Activated B cell treated with CpG ODN at 0.5 μM for 24 hours (primary cell): Measurements from ENCODE around the gene RPRD2. TPM values are rescaled to one million over a fixed set of nuclear protein-coding genes. Genes with fewer than 3 reads are reported as not detected.
"Not testable (repeated sequence)": the region's sequence is repeated elsewhere in the genome, so short reads cannot be mapped to it uniquely, and the experiment has no call there.

Experiments used
- ATAC-seq: fragments of 200-7000 bp; cut with Tn5 transposase; one replicate; pipeline ENCODE4 v1.10.0; 2021; ENCODE audit warnings: low read depth, mild to moderate bottlenecking, moderate library complexity
- CTCF ChIA-PET: fragments of 350-600 bp; sonication (Branson Sonifier 250); formaldehyde crosslinking; loops from one replicate; lab custom pipeline; 2021; ENCODE audit warnings: antibody characterized with exemption; lab: Charles Lee
- POLR2A ChIA-PET: fragments of 350-600 bp; sonication (Branson Sonifier 250); formaldehyde crosslinking; loops from one replicate; lab custom pipeline; 2021; ENCODE audit warnings: antibody characterized with exemption; lab: Charles Lee
- DNase-seq: peaks from one replicate; pipeline ENCODE4 v3.0.0; 2022
- H3K27ac Mint-ChIP-seq: one replicate; pipeline ENCODE4 v1.8.0; 2020; ENCODE audit warnings: mixed read lengths
- H3K27me3 Mint-ChIP-seq: one replicate; pipeline ENCODE4 v1.8.0; 2021; ENCODE audit warnings: mixed read lengths
- H3K36me3 Mint-ChIP-seq: one replicate; pipeline ENCODE4 v1.8.0; 2021; ENCODE audit warnings: low read depth, mixed read lengths
- H3K4me1 Mint-ChIP-seq: one replicate; pipeline ENCODE4 v1.8.0; 2021; ENCODE audit warnings: mixed read lengths
- H3K4me3 Mint-ChIP-seq: one replicate; pipeline ENCODE4 v1.8.0; 2020; ENCODE audit warnings: mild to moderate bottlenecking, mixed read lengths
- H3K9me3 Mint-ChIP-seq: one replicate; pipeline ENCODE4 v1.8.0; 2020; ENCODE audit warnings: mixed read lengths
- CTCF ChIP-seq: fragments of 200-600 bp; IDR thresholded peaks from one replicate; pipeline ENCODE4 v1.8.0; 2022; ENCODE audit warnings: antibody characterized with exemption, mild to moderate bottlenecking
- intact Hi-C: fragments of 100-400 bp; cut with micrococcal nuclease; formaldehyde crosslinking; loops from one replicate; pipeline ENCODE4 v1.15.1; 2024
- total RNA-seq: library from RNA; stranded (reverse); gene quantifications from 2 replicates; pipeline ENCODE4 v1.2.3, GENCODE V29; 2022

The RPRD2 gene
- total RNA-seq, result 27.1 and 28.6 TPM in 2 replicates

- Mint-ChIP-seq H3K4me3 (peak within 1 kb of the TSS; percentile 95), H3K4me1 (peaks cover 37% of the 10 kb centered on the region), H3K27ac (peak within 1 kb of the TSS; percentile 98), H3K36me3 (peaks cover 27% of the 10 kb centered on the region), H3K27me3 (no peaks in the 10 kb centered on the region), H3K9me3 (no peaks in the 10 kb centered on the region)
- ATAC-seq (peak; percentile 93), DNase-seq (peak; percentile 90)
- ChIA-PET CTCF (interaction anchor here (1.3 kb wide), 1 partner anchor 66 kb away, joined by 4 read pairs; no protein-coding TSS in a partner anchor), POLR2A (interaction anchor here (0.6 to 4.2 kb wide), 60 partner anchors 8 to 1249 kb away, joined by 3 to 35 read pairs (median 5); partner anchors contain the start of genes ANP32E, APH1A, CIART and ENSA)
- intact Hi-C loops, result loop anchor here (1.0 to 10.0 kb wide), 8 partner anchors 42 to 564 kb away; partner anchors contain the start of genes ANP32E, APH1A, CIART and ENSA
- TF ChIP-seq CTCF, result no peak
These were observed at the start of gene RPRD2 for GRCh38 chr1:150363426-150364230. RPRD2 (plus strand) TSS chr1:150364147; CDS start chr1:150364715, 568 bp downstream.

GRCh38 chr1:150314691-150315090 lies 49.3 kb upstream of the RPRD2 start:
- H3K27ac Mint-ChIP-seq, POLR2A ChIA-PET: not testable (repeated sequence)

GRCh38 chr1:150320667-150320978 lies 43.3 kb upstream of the RPRD2 start:
- H3K4me1 Mint-ChIP-seq, result peaks cover 22% of the 10 kb centered on the region
- H3K27ac Mint-ChIP-seq, result peak overlapping the region; percentile 99
- TF ChIP-seq CTCF, result no peak
- peaks cover 2% of the 10 kb centered on the region for H3K27me3 Mint-ChIP-seq
- H3K9me3 Mint-ChIP-seq, result no peaks in the 10 kb centered on the region
- intact Hi-C loops, result loop anchor here (2.0 to 5.0 kb wide), 3 partner anchors 28 to 1027 kb away; partner anchors contain the start of genes CIART, MRPS21 and RFX5
- POLR2A ChIA-PET, result interaction anchor here (0.6 to 2.9 kb wide), 7 partner anchors 19 to 751 kb away, joined by 3 to 20 read pairs (median 3); partner anchors contain the start of gene RPRD2
- CTCF ChIA-PET, result interaction anchor here (0.9 to 1.4 kb wide), 2 partner anchors 63 to 65 kb away, joined by 3 to 5 read pairs; partner anchors contain the start of gene CA14
- DNase-seq, result no peak
- peak overlapping the region; percentile 100 for H3K4me3 Mint-ChIP-seq
- ATAC-seq, result no peak
- H3K36me3 Mint-ChIP-seq, result peaks cover 26% of the 10 kb centered on the region

More at GRCh38 chr1:150314691-150315090, 49.3 kb upstream of the RPRD2 start:
- intact Hi-C loops, H3K9me3 Mint-ChIP-seq, H3K4me3 Mint-ChIP-seq, ATAC-seq, H3K36me3 Mint-ChIP-seq, H3K4me1 Mint-ChIP-seq, CTCF ChIA-PET, H3K27me3 Mint-ChIP-seq, DNase-seq: not testable (repeated sequence)

- ChIA-PET POLR2A (interaction anchor here (0.5 to 2.9 kb wide), 4 partner anchors 19 to 404 kb away, joined by 3 to 20 read pairs (median 4); partner anchors contain the start of gene RPRD2), CTCF (interaction anchor here (1.4 kb wide), 1 partner anchor 66 kb away, joined by 5 read pairs; no protein-coding TSS in a partner anchor)
- H3K27ac Mint-ChIP-seq, result peak overlapping the region; percentile 99
- no peak for ATAC-seq
- H3K36me3 Mint-ChIP-seq, result peaks cover 37% of the 10 kb centered on the region
- peaks cover 22% of the 10 kb centered on the region for H3K4me1 Mint-ChIP-seq
- DNase-seq, result no peak
- H3K27me3 Mint-ChIP-seq, result peaks cover 2% of the 10 kb centered on the region
- intact Hi-C loops, result loop anchor here (1.0 to 5.0 kb wide), 6 partner anchors 29 to 1026 kb away; partner anchors contain the start of genes APH1A, CIART, ENSA and MRPS21
- no peaks in the 10 kb centered on the region for H3K9me3 Mint-ChIP-seq
- H3K4me3 Mint-ChIP-seq, result peak overlapping the region; percentile 100
- no peak for TF ChIP-seq CTCF
These were observed 42.2 kb upstream of the RPRD2 start for GRCh38 chr1:150321826-150322166.

GRCh38 chr1:150322310-150322709 lies 41.6 kb upstream of the RPRD2 start:
- intact Hi-C loops, result loop anchor here (5.0 kb wide), 2 partner anchors 40 to 1025 kb away; partner anchors contain the start of genes CIART and RFX5
- peaks cover 22% of the 10 kb centered on the region for H3K4me1 Mint-ChIP-seq
- H3K27ac Mint-ChIP-seq, result peak overlapping the region; percentile 99
- ATAC-seq (no peak), DNase-seq (no peak)
- POLR2A ChIA-PET, result interaction anchor here (0.5 to 2.9 kb wide), 6 partner anchors 19 to 1078 kb away, joined by 3 to 20 read pairs (median 4); partner anchors contain the start of gene RPRD2
- no peak for TF ChIP-seq CTCF
- H3K36me3 Mint-ChIP-seq, result peaks cover 41% of the 10 kb centered on the region
- peak overlapping the region; percentile 100 for H3K4me3 Mint-ChIP-seq
- peaks cover 2% of the 10 kb centered on the region for H3K27me3 Mint-ChIP-seq
- CTCF ChIA-PET, result no interaction called here
- H3K9me3 Mint-ChIP-seq, result no peaks in the 10 kb centered on the region
